IMR-90 (cell line): Measurements from ENCODE around the gene PLAAT4. TPM values are rescaled to one million over a fixed set of nuclear protein-coding genes. Genes with fewer than 3 reads are reported as not detected.

Source experiments
- ATAC-seq: fragments of 200-7000 bp; cut with Tn5 transposase; 2 replicates; pipeline ENCODE4 v1.9.1; 2020; ENCODE audit warnings: low read depth, mild to moderate bottlenecking, moderate library complexity
- BruUV-seq: library from RNA; stranded (reverse); fragments of 400-500 nt; replicated peaks from 2 replicates; lab custom pipeline; 2021; lab: Mats Ljungman, UMichigan
- CTCF ChIA-PET: fragments of 300-600 bp; formaldehyde crosslinking; extraction: SDS; loops from one replicate; lab custom pipeline; 2021; ENCODE audit warnings: antibody characterized with exemption; lab: Yijun Ruan, JAX
- POLR2A ChIA-PET: fragments of 300-600 bp; sonication (Branson Sonifier 250); formaldehyde crosslinking; loops from one replicate; lab custom pipeline; 2022; ENCODE audit warnings: antibody characterized with exemption; ENCODE audit not compliant: unreplicated experiment; lab: Charles Lee
- DNase-seq: peaks from one replicate; pipeline ENCODE4 v3.0.0; 2013
- H2AFZ ChIP-seq: replicated peaks from 2 replicates; pipeline ENCODE3; 2013; ENCODE audit warnings: low read length, mild to moderate bottlenecking; ENCODE audit not compliant: poor library complexity
- H2AK5ac ChIP-seq: 2 replicates; pipeline ENCODE4 v1.6.1; 2013; ENCODE audit warnings: low read depth, low read length, inconsistent platforms
- H2AK9ac ChIP-seq: replicated peaks from 2 replicates; pipeline ENCODE3; 2013; ENCODE audit warnings: mild to moderate bottlenecking, low read depth, low read length, moderate library complexity; ENCODE audit not compliant: poor library complexity
- H2BK120ac ChIP-seq: 2 replicates; pipeline ENCODE4 v1.6.1; 2013; ENCODE audit warnings: low read depth, low read length, inconsistent platforms
- H2BK15ac ChIP-seq: 3 replicates; pipeline ENCODE4 v1.6.1; 2013; ENCODE audit warnings: low read depth, low read length, inconsistent platforms
- H2BK20ac ChIP-seq: 2 replicates; pipeline ENCODE4 v1.6.1; 2013; ENCODE audit warnings: low read depth, mild to moderate bottlenecking, inconsistent platforms, low read length, moderate library complexity
- H2BK5ac ChIP-seq: 2 replicates; pipeline ENCODE4 v1.6.1; 2013; ENCODE audit warnings: mild to moderate bottlenecking, low read depth, low read length, inconsistent platforms; ENCODE audit not compliant: poor library complexity, severe bottlenecking
- H3K14ac ChIP-seq: replicated peaks from 2 replicates; pipeline ENCODE4 v1.6.1; 2013; ENCODE audit warnings: low read depth, low read length, inconsistent platforms
- H3K18ac ChIP-seq: 2 replicates; pipeline ENCODE4 v1.6.1; 2013; ENCODE audit warnings: low read depth, low read length, control low read depth
- H3K23ac ChIP-seq: 2 replicates; pipeline ENCODE4 v1.6.1; 2013; ENCODE audit warnings: low read depth, low read length, inconsistent platforms
- H3K27ac ChIP-seq: 2 replicates; pipeline ENCODE4 v1.5.1; 2013; ENCODE audit warnings: mild to moderate bottlenecking, control low read depth, low read length; ENCODE audit not compliant: insufficient read depth
- H3K27me3 ChIP-seq: 2 replicates; pipeline ENCODE4 v1.6.1; 2013; ENCODE audit warnings: low read length; ENCODE audit not compliant: control insufficient read depth, insufficient read depth
- H3K36me3 ChIP-seq: 2 replicates; pipeline ENCODE4 v1.6.1; 2013; ENCODE audit warnings: low read length, mixed read lengths; ENCODE audit not compliant: control insufficient read depth, insufficient read depth
- H3K4ac ChIP-seq: 2 replicates; pipeline ENCODE4 v1.6.1; 2013; ENCODE audit warnings: low read depth, low read length, inconsistent platforms
- H3K4me1 ChIP-seq: 2 replicates; pipeline ENCODE4 v1.6.1; 2013; ENCODE audit warnings: low read length, mixed read lengths; ENCODE audit not compliant: control insufficient read depth, insufficient read depth
- H3K4me2 ChIP-seq: 2 replicates; pipeline ENCODE4 v1.6.1; 2013; ENCODE audit warnings: low read depth, mild to moderate bottlenecking, control low read depth, low read length, moderate library complexity
- H3K4me3 ChIP-seq: 2 replicates; pipeline ENCODE4 v1.5.1; 2013; ENCODE audit warnings: low read depth, mild to moderate bottlenecking, control low read depth, low read length, moderate library complexity; ENCODE audit not compliant: insufficient read depth
- H3K56ac ChIP-seq: 2 replicates; pipeline ENCODE4 v1.6.1; 2013; ENCODE audit warnings: low read length, inconsistent platforms; ENCODE audit not compliant: insufficient read depth; ENCODE audit errors: extremely low read depth
- H3K79me1 ChIP-seq, 2 experiments: 2 replicates each; pipeline ENCODE4 v1.6.1; 2013; ENCODE audit warnings: low read length in 2 of 2, inconsistent platforms in 1 of 2, low read depth in 1 of 2
- H3K9ac ChIP-seq: 2 replicates; pipeline ENCODE4 v1.6.1; 2013; ENCODE audit warnings: low read depth, low read length, control low read depth
- H3K9me1 ChIP-seq: 2 replicates; pipeline ENCODE4 v1.6.1; 2013; ENCODE audit warnings: low read length, inconsistent platforms; ENCODE audit not compliant: insufficient read depth
- H3K9me3 ChIP-seq: 2 replicates; pipeline ENCODE4 v1.6.1; 2013; ENCODE audit warnings: low read length; ENCODE audit not compliant: control insufficient read depth, insufficient read depth
- H4K20me1 ChIP-seq: 2 replicates; pipeline ENCODE4 v1.6.1; 2013; ENCODE audit warnings: low read length, inconsistent platforms; ENCODE audit not compliant: insufficient read depth
- H4K5ac ChIP-seq: 2 replicates; pipeline ENCODE4 v1.6.1; 2013; ENCODE audit warnings: mild to moderate bottlenecking, low read depth, low read length, control low read depth
- H4K8ac ChIP-seq, 2 experiments: 2 replicates each; pipeline ENCODE4 v1.6.1; 2013; ENCODE audit warnings: low read depth in 2 of 2, low read length in 2 of 2, control low read depth in 1 of 2, inconsistent platforms in 1 of 2
- H4K91ac ChIP-seq: 2 replicates; pipeline ENCODE4 v1.6.1; 2013; ENCODE audit warnings: low read depth, low read length, inconsistent platforms; ENCODE audit not compliant: insufficient read depth
- CEBPB ChIP-seq: IDR thresholded peaks from 2 replicates; pipeline ENCODE4 v1.6.1; 2012; ENCODE audit warnings: low read depth, low read length, improper control_type of control experiment
- CTCF ChIP-seq: conservative IDR thresholded peaks from 2 replicates; pipeline ENCODE4 v1.5.1; 2012; ENCODE audit warnings: mild to moderate bottlenecking, low read depth, low read length, improper control_type of control experiment
- WGBS, 2 experiments: methylation state at CpG; one replicate each; pipeline versions ENCODE4 v1.1.5 to v1.1.7; 2013; ENCODE audit warnings: missing lambda C conversion rate in 2 of 2; ENCODE audit not compliant: insufficient read length in 1 of 2; ENCODE audit errors: extremely low coverage in 2 of 2; 5-methylcytosine and 5-hydroxymethylcytosine counted together
- dilution Hi-C: fragments of 300-500 bp; cut with HindIII; formaldehyde crosslinking; loops from one replicate; pipeline ENCODE4 v1.14.3; 2018; ENCODE audit warnings: low sequenced_read_pairs; ENCODE audit not compliant: unreplicated experiment
- in situ Hi-C: fragments of 300-500 bp; cut with MboI; formaldehyde crosslinking; loops from 3 replicates; pipeline ENCODE4 v1.14.3; 2019; ENCODE audit warnings: low sequenced_read_pairs, inconsistent platforms, mixed read lengths
- intact Hi-C: fragments of 100-400 bp; cut with micrococcal nuclease; formaldehyde crosslinking; loops from 2 replicates; pipeline ENCODE4 v1.10.0; 2022
- polyA plus RNA-seq, 3 experiments: library from polyadenylated mRNA; depleted of rRNA; stranded (reverse); fragments of >200 nt; gene quantifications; 2 replicates each; pipeline ENCODE4 v1.2.3, GENCODE V29; 2012; ENCODE audit warnings: low replicate concordance in 1 of 3
- total RNA-seq: library from RNA; depleted of rRNA; stranded (reverse); fragments of >200 nt; gene quantifications from 2 replicates; pipeline ENCODE4 v1.2.3, GENCODE V29; 2012

PLAAT4 gene
- total and polyA plus RNA-seq, 2 of the 4 experiments (the other 2 are of a cell fraction), result 0.17 to 0.18 TPM

DNA sequence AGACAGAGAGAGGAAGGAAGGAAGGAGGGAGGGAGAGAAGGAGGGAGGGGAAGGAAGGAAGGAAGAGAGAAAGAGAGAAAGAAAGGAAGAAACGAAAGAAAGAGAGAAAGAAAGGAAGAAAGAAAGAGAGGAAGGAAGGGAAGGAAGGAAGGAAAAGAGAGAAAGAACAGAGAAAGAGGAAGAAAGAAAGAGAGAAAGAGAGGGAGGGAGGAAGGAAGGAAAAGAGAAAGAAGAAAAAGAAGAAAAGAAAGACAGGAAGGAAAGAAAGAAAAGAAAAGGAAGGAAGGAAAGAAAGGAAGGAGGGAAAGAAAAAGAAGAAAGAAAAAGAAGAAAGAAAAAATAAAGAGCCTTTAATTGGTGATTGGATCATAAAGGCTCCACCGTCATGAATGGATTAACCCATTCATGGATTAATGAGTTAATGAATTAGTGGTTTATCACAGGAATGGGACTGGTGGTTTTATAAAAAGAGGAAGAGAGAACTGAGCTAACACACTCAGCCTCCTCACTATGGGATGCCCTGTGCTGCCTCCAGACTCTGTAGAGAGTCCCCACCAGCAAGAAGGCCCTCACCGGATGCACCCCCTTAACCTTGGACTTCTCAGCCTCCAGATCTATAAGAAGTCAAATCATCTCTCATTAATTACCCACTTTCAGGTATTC lies 35.5 kb downstream of the PLAAT4 start:
- dilution Hi-C loops (no loop called here), in situ Hi-C loops (no loop called here), intact Hi-C loops (no loop called here)
- H3K14ac ChIP-seq, result no peak overlapping the region
- H3K56ac ChIP-seq, result no peak overlapping the region
- TF ChIP-seq CEBPB, result no peak
- TF ChIP-seq CTCF, result no peak
- no peak overlapping the region for H3K18ac ChIP-seq
- no peaks in the 10 kb centered on the region for H3K27me3 ChIP-seq
- DNase-seq (no peak), ATAC-seq (no peak)
- no peak overlapping the region for H3K4me3 ChIP-seq
- H3K9me1 ChIP-seq, result peaks cover 8% of the 10 kb centered on the region
- no peaks in the 10 kb centered on the region for H3K79me1 ChIP-seq
- no peak overlapping the region for H4K91ac ChIP-seq
- no peaks in the 10 kb centered on the region for H3K36me3 ChIP-seq
- peaks cover 9% of the 10 kb centered on the region for H3K4me1 ChIP-seq
- no peak overlapping the region for H2BK120ac ChIP-seq
- 67% methylated on average over 1 of the region's 3 CpGs; no CpG with 5 or more reads in 1 of the 2 experiments for WGBS, 2 experiments
- no peaks in the 10 kb centered on the region for H3K9me3 ChIP-seq
- no peak overlapping the region for H2AK9ac ChIP-seq
- no peak overlapping the region for H2AK5ac ChIP-seq
- H2BK5ac ChIP-seq, result no peak overlapping the region
- POLR2A ChIA-PET, result no interaction called here
- no TSS peak for BruUV-seq
- no peak overlapping the region for H3K9ac ChIP-seq
- no peak overlapping the region for H4K8ac ChIP-seq
- no peak overlapping the region for H2BK20ac ChIP-seq
- no peak overlapping the region for H2AFZ ChIP-seq
- H3K23ac ChIP-seq, result no peak overlapping the region
- CTCF ChIA-PET, result no interaction called here
- H4K20me1 ChIP-seq, result no peaks in the 10 kb centered on the region
- no peak overlapping the region for H2BK15ac ChIP-seq
- H3K4me2 ChIP-seq, result no peak overlapping the region
- no peak overlapping the region for H4K5ac ChIP-seq
- no peak overlapping the region for H3K27ac ChIP-seq
- no peak overlapping the region for H3K4ac ChIP-seq
